Hindlimb muscle (tissue), 1 donor: ENCODE data around the gene FOXO6. TPM values are rescaled to one million over a fixed set of nuclear protein-coding genes. Genes with fewer than 3 reads are reported as not detected.

ENCODE experiments used
- DNase-seq: peaks from one replicate; pipeline ENCODE4 v3.0.0-alpha.2; 2013
- polyA plus RNA-seq: library from polyadenylated mRNA; unstranded; fragments of 120-200 nt; gene quantifications from one replicate; pipeline ENCODE4 v1.2.1, GENCODE V29; 2013; ENCODE audit not compliant: insufficient read length

FOXO6 gene
- polyA plus RNA-seq = 15.0 TPM

DNA sequence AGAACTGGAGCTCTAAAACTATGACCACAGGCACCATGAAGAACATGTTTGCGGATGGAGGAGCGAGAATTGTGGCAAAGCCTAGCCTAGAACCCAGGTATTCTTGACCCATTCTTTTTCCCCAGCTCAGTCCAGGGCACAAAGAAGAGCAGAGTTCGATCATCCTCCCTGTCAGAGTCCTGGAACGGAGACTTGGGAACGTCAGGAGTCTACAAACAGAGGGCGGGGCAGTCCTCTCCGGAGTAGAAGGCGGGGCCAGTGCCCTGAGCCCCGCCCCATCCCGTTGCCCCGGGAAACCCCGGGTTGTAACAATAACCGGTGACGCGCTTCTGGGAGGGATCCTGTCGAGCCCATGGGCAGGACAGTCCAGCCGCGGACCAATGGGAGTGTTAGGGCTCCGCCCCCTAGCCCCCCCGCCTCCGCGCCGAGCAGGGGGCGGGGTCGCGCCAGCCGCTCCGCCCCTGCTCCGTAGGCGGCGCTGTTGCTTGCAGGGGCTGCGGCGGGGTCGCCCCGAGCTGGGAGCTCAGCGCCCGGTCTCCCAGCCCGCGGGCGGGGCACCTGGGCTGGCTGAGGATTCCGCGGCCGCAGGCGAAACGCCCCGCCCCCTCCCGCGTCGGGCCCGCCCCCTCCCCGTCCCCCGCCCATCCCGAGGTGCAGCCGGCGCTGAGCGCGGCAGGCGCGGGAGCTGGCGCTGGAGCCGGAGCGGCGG lies at the start of gene FOXO6:
TSS of gene FOXO6 (plus strand) at position 649 of the 709 bp plus-strand sequence.
- peak; percentile 98 for DNase-seq

DNA sequence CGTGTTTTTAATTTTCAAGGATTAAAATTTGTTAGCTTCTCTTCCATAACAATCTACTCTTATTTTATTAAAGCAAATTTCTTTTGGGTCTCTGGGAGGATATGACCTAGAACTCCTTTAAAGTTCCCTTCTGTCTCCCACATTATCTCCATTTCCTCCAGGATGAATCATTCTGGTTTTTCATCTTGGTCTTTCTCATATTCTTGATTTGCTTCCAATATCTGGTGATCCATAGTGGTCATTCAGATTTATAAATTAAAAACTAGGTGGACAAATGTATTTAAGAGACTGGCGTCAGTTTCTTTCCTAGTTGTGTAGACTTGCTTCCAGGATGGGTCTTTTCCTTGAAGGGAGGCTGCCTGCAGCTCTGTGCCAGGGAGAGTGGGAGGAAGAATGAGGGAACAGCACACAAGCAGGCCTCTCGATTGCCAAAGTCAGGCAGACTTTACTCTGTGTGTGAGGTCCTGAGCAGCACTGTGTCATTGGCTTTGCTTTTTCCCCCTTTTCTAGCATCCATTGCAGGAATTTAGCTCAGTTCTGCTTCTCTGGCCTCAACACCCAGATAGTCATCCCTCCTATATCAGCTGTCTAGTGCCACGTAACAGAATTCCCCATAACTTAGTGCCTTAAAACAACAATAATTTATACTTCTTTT lies 48.1 kb upstream of the FOXO6 start:
- no peak for DNase-seq

GRCh38 chr1:41313661-41314131 lies 47.5 kb upstream of the FOXO6 start:
- DNase-seq = no peak

DNA sequence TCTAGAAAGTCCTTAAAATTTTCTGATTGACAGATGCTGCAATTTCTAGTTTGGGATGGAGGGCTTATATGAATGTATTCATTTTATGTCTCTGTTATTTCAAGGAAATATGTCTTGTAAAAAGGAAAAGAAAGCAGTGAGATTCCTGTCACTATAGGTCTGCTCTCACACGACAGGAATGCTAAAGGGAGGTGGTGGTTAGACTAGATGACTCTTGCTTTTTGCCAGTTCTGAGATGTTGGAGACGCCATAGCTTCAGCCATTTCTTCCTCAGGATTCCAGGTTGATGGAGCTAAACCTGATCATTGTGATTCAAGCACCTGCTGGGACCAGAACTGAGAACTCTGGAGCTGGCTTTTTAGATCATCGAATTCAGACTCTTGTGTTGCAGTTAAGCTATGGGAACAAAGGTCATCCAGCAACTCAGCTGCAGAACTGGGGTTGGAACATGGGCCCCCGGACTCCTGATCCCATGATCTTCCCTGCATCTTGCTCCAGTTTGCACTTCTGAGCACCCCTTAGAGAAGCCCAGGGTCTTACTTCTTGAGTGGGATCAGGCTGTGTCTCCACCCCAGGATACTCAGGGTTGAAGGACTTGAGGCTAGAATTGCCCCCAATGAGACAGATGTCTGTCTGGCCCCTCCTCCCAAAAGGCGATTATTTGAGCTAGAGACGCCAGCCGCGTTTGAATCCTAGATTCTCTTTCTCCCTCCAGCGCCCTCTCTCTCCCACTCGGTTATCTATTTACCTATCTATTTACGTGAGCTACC lies 46.7 kb upstream of the FOXO6 start:
- no peak for DNase-seq

DNA sequence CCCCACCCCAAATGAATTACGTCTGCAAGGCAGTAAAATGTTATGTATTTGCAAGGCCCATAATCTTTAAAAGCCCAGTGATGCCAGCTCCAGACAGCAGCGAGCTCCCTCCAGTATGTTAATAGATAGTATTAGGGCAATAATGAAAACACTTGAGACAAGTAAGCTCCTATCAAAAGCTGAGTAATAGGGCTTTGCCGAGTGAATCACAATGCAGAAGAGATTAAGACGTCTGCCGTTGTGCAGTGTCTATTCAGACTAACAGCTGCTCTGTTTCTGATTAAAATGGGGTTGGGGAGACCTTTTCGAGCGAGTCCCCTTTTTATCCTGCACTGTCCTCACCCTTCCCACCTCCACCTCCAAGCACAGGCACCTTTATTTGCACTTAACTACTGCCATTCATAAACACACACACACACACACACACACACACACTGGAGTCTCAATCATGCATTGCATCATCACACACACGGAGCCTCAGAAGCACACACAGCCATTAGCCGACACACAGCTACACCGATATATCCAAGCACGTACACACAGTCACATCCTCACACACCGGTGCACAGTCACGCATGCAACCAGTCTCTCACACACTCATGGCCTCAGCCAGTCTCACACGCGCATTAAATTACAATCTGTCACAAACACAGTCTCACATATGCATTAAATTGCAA lies 46.0 kb upstream of the FOXO6 start:
- no peak for DNase-seq

GRCh38 chr1:41315871-41316270 lies 45.4 kb upstream of the FOXO6 start:
- DNase-seq = no peak

- DNase-seq = no peak
These were observed 43.9 kb upstream of the FOXO6 start for GRCh38 chr1:41317361-41317760.

DNA sequence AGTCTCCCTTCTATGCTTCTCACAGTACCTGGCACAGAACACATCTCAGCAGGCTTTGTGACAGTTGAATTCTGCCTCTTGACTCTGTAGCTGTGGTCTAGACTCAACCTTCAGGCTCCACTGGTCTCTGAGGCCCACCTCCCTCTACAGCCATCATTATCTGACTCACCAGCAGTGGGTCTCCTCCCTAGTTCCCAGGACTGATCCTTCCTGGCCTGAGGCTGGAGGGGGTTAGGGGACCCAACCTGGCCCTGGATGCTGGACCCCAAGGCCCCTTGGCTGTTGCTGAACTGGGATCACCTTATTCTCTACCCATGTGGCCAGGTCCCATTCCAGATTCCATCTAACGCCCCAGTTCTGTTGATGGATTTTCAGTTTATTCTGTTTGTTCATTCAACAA lies 43.1 kb upstream of the FOXO6 start:
- DNase-seq = no peak

DNA sequence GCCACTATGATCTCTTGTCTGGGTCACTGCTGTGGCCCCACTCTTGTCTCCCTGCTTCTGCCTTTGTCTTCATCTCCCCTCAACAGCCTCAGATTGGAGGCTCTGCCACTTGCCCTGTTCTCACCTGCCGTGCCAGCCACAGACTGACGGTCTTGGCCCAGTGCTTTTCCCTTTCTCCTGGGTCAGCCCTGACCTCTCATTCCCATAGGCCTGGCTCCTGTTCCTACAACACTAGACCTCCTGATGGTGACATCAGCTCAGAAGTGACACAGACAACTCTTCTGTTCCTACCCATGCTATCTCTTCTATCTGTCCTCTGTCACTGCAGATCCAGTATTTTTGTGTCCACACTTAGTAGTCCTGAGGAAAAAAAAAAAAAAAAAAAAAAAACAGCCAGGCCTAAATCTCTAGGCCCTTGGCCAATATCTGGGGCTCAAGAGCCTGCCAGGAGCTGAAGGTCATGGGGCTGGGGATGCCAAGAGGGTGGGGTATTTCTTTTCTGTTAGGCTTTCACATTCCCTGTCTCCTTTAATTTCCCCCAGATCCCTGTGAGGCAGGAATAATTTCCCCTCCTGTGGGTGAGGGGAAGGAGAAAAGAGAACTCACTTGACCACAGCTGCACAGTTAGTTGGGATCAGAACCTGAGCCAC lies 42.0 kb upstream of the FOXO6 start:
- no peak for DNase-seq

GRCh38 chr1:41319807-41320711 lies 41.2 kb upstream of the FOXO6 start:
- no peak for DNase-seq

GRCh38 chr1:41320895-41321676 lies 40.1 kb upstream of the FOXO6 start:
- no peak for DNase-seq

- no peak for DNase-seq
These were observed 39.1 kb upstream of the FOXO6 start for GRCh38 chr1:41322101-41322661.

GRCh38 chr1:41322835-41323234 lies 38.4 kb upstream of the FOXO6 start:
- DNase-seq = no peak

DNA sequence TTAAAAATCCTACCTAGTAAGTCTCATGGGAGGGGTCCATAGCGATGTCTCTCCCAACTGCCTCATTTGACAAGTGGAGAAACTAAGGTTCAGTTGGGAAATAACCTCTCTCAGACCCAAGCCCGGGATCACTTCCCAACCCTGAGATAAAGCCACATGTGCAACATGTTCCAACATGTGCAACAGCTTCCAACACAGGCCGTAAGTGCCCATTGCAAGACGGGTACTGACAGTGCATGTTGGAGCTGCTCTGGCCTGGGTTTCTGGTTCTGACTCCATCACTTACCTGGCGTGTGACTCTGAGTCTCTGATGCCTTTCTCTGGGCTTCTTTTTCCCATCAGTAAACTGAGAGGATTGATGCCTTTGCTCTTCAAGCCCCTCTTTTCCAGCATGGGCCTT lies 38.0 kb upstream of the FOXO6 start:
- no peak for DNase-seq

DNA sequence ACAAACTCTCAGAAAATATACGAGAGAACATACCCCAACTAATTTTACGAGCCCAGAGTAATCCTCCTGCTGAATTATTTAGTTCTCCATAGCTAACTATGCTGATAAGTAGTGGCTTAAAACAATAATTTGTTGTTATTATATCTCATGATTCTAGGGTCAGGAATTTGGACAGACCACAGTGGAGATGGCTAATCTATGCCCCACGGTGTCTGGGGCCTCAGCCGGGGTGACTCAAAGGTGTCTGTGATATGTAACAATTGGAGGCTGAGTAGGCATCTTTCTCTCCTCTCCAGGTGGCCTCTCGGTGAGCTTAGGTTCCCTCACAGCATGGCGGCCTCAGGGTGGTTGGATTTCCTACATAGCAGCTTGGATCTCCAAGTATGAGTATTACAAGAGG lies 35.4 kb upstream of the FOXO6 start:
- DNase-seq = no peak

DNA sequence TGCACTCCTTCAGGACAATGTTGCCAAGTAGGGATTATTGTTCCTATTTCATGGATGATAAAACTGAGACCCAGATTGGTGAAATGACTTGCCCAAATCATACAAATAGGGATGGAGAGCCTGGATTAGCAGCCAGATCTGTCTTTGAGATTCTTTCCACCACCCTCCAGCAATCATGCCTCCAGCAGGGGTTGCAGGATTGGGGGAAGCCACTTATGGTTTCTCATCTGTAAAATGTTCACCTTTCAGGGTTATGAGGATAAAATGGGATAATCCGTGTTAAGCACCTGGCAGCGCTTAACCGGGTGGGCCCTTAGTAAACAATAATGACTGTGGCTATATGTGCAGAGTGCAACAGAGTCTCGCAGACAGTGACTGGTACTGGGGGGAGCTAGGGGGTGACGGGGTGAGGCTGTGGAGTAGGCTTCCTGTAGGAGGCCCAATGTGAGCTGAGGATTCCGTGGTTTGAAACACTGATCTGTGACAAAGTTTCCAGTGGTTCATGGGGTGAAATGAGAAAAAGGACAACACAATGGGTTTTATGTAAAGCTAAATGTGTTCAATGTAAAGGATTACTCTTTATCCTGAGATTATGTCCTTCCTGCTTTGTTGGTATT lies 33.7 kb upstream of the FOXO6 start:
- DNase-seq = no peak

- DNase-seq = no peak
These were observed 33.1 kb upstream of the FOXO6 start for GRCh38 chr1:41328001-41328615.

DNA sequence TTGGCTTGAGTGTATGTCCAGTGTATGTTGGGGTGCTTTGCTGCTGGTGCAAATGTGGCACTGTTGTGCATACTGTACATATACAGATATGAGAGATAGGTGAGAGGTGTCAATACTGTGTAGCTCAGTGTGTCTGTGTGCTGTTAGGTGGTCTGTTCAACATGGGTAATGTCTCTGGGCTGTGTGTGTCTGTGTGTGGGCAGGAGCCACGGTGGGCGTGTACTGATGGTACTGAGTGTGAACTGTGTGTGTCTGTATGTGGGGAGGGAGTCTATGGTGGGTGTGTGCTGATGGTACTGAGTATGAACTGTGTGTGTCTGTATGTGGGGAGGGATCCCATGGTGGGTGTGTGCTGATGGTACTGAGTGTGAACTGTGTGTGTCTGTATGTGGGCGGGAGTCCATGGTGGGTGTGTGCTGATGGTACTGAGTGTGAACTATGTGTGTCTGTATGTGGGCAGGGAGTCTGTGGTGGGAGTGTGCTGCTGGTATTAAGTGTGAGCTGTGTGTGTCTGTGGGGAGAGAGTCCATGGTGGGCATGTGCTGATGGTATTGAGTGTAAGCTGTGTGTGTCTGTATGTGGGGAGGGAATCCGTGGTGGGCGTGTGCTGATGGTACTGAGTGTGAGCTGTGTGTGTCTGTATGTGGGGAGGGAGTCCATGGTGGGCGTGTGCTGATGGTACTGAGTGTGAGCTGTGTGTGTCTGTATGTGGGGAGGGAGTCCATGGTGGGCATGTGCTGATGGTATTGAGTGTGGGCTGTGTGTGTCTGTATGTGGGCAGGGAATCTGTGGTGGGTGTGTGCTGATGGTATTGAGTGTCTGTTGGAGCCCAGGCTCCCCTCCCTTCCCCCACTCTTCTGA lies 32.2 kb upstream of the FOXO6 start:
- DNase-seq = no peak
